Parathyroid adenoma (tissue), 2 donors: Measurements from ENCODE around the gene NHSL2.

Experiments used
- H2AFZ ChIP-seq: fragments of 300-600 bp; sonication (generic); one replicate; pipeline ENCODE4 v1.7.0; 2017; ENCODE audit warnings: antibody characterized with exemption, mild to moderate bottlenecking
- H3K27ac ChIP-seq: fragments of 300-600 bp; sonication (generic); one replicate; pipeline ENCODE4 v1.7.0; 2017
- H3K27me3 ChIP-seq: fragments of 300-600 bp; sonication (generic); one replicate; pipeline ENCODE4 v1.7.0; 2017; ENCODE audit warnings: low read length; ENCODE audit not compliant: control insufficient read depth, insufficient read depth
- H3K36me3 ChIP-seq: fragments of 300-600 bp; sonication (generic); one replicate; pipeline ENCODE4 v1.7.0; 2017; ENCODE audit warnings: low read length; ENCODE audit not compliant: control insufficient read depth, insufficient read depth
- H3K4me1 ChIP-seq: fragments of 300-600 bp; sonication (generic); one replicate; pipeline ENCODE4 v1.7.0; 2017; ENCODE audit warnings: control low read depth
- H3K4me2 ChIP-seq: fragments of 300-600 bp; sonication (generic); one replicate; pipeline ENCODE4 v1.7.0; 2017; ENCODE audit warnings: low read length
- H3K4me3 ChIP-seq: fragments of 300-600 bp; sonication (generic); one replicate; pipeline ENCODE4 v1.7.0; 2017; ENCODE audit warnings: low read depth, low read length
- H3K79me2 ChIP-seq: fragments of 300-600 bp; sonication (generic); one replicate; pipeline ENCODE4 v1.7.0; 2017; ENCODE audit warnings: control low read depth
- H3K9ac ChIP-seq: fragments of 300-600 bp; sonication (generic); one replicate; pipeline ENCODE4 v1.7.0; 2017; ENCODE audit warnings: mild to moderate bottlenecking
- H3K9me3 ChIP-seq: fragments of 300-600 bp; sonication (generic); one replicate; pipeline ENCODE4 v1.7.0; 2017; ENCODE audit warnings: low read length; ENCODE audit not compliant: control insufficient read depth
- CTCF ChIP-seq: fragments of 300-600 bp; sonication (generic); IDR thresholded peaks from one replicate; pipeline ENCODE4 v1.7.0; 2017; ENCODE audit warnings: antibody characterized with exemption, mild to moderate bottlenecking
- donor health status: primary hyperparathyroidism.

NHSL2 gene

GRCh38 chrX:72015383-72015782 is 104.7 kb downstream of the NHSL2 start:
- Histone ChIP-seq H3K9me3 (no peaks in the 10 kb centered on the region), H3K4me3 (no peak overlapping the region), H3K4me1 (peaks cover 5% of the 10 kb centered on the region), H3K79me2 (no peaks in the 10 kb centered on the region), H3K4me2 (no peak overlapping the region), H3K36me3 (no peaks in the 10 kb centered on the region), H3K27ac (no peak overlapping the region), H3K9ac (no peak overlapping the region), H2AFZ (no peak overlapping the region), H3K27me3 (no peaks in the 10 kb centered on the region)
- TF ChIP-seq CTCF, result no peak

GRCh38 chrX:72016881-72017783 is 106.5 kb downstream of the NHSL2 start:
- Histone ChIP-seq H3K4me2 (no peak overlapping the region), H2AFZ (no peak overlapping the region), H3K4me3 (no peak overlapping the region), H3K27ac (no peak overlapping the region), H3K27me3 (no peaks in the 10 kb centered on the region), H3K9me3 (no peaks in the 10 kb centered on the region), H3K4me1 (peaks cover 5% of the 10 kb centered on the region), H3K79me2 (no peaks in the 10 kb centered on the region), H3K36me3 (no peaks in the 10 kb centered on the region), H3K9ac (no peak overlapping the region)
- no peak for TF ChIP-seq CTCF

GRCh38 chrX:72018277-72019112 is 107.8 kb downstream of the NHSL2 start:
- no peaks in the 10 kb centered on the region for H3K9me3 ChIP-seq
- no peaks in the 10 kb centered on the region for H3K79me2 ChIP-seq
- peak; percentile 74 for TF ChIP-seq CTCF
- H3K27ac ChIP-seq, result peak overlapping the region; percentile 71
- no peaks in the 10 kb centered on the region for H3K27me3 ChIP-seq
- H3K9ac ChIP-seq, result no peak overlapping the region
- H3K4me2 ChIP-seq, result peak overlapping the region; percentile 55
- H2AFZ ChIP-seq, result peak overlapping the region; percentile 79
- peaks cover 5% of the 10 kb centered on the region for H3K4me1 ChIP-seq
- H3K4me3 ChIP-seq, result peak overlapping the region; percentile 5
- H3K36me3 ChIP-seq, result no peaks in the 10 kb centered on the region

GRCh38 chrX:72019487-72019886 is 108.8 kb downstream of the NHSL2 start:
- Histone ChIP-seq H3K9ac (no peak overlapping the region), H3K79me2 (no peaks in the 10 kb centered on the region), H3K9me3 (no peaks in the 10 kb centered on the region), H3K4me3 (no peak overlapping the region), H3K4me2 (no peak overlapping the region), H3K36me3 (no peaks in the 10 kb centered on the region), H2AFZ (no peak overlapping the region), H3K27me3 (no peaks in the 10 kb centered on the region), H3K4me1 (peaks cover 5% of the 10 kb centered on the region), H3K27ac (no peak overlapping the region)
- no peak for TF ChIP-seq CTCF
